ENCODE results near the gene LAMTOR3.
A peak's percentile ranks its signal among the peaks of the same experiment; 100 is the strongest.

- no peak for TF ChIP-seq NR1H2 (CRISPR knock-in tag; IDR thresholded peaks at IDR 0.05)
- TF ChIP-seq GABPB1 (CRISPR knock-in tag; IDR thresholded peaks at IDR 0.05): peak; percentile 52; the same call in 1 of the 2 replicates
- no peak for TF ChIP-seq CTCF (IDR thresholded peaks at IDR 0.05)
- no peak for TF ChIP-seq TEAD1 (CRISPR knock-in tag; IDR thresholded peaks at IDR 0.05)
- no peak for TF ChIP-seq ZNF232 (CRISPR knock-in tag; IDR thresholded peaks at IDR 0.05)
- no peak for TF ChIP-seq NFYB (CRISPR knock-in tag; conservative IDR thresholded peaks at IDR 0.05; ENCODE audit: low read depth)
These were observed at the start of gene LAMTOR3 for GRCh38 chr4:99894161-99894997.
